Fibroblast of lung (primary cell): ENCODE results near the gene C7. TPM values are rescaled to one million over a fixed set of nuclear protein-coding genes. Genes with fewer than 3 reads are reported as not detected.

ENCODE experiments used
- DNase-seq, 2 donors: peaks; one replicate each; pipeline versions ENCODE4 v3.0.0 to v3.0.0-alpha.2; 2010; ENCODE audit warnings: low read depth in 2 of 2
- H2AFZ ChIP-seq: 2 replicates; pipeline ENCODE4 v1.5.1; 2012; ENCODE audit warnings: low read length, control low read depth, inconsistent platforms
- H3K27ac ChIP-seq: 2 replicates; pipeline ENCODE4 v1.5.1; 2011; ENCODE audit warnings: low read length, control low read depth; ENCODE audit not compliant: insufficient read depth
- H3K27me3 ChIP-seq: 2 replicates; pipeline ENCODE4 v1.5.1; 2011; ENCODE audit warnings: mild to moderate bottlenecking, low read length; ENCODE audit not compliant: control insufficient read depth, insufficient read depth
- H3K36me3 ChIP-seq: 2 replicates; pipeline ENCODE4 v1.5.1; 2011; ENCODE audit warnings: low read length; ENCODE audit not compliant: control insufficient read depth, insufficient read depth
- H3K4me1 ChIP-seq: 2 replicates; pipeline ENCODE4 v1.5.1; 2011; ENCODE audit warnings: low read length; ENCODE audit not compliant: control insufficient read depth, insufficient read depth; ENCODE audit errors: extremely low read depth
- H3K4me2 ChIP-seq: 2 replicates; pipeline ENCODE4 v1.5.1; 2011; ENCODE audit warnings: low read length, control low read depth; ENCODE audit not compliant: insufficient read depth; ENCODE audit errors: extremely low read depth
- H3K4me3 ChIP-seq, 4 experiments: fragments of 200-600 bp in 1 of 4; sonication (generic) in 1 of 4; replicated peaks in 1 of 4; 2 replicates each; pipeline ENCODE4 v1.5.1; 2011 to 2016; ENCODE audit warnings: low read length in 4 of 4, low read depth in 3 of 4, mild to moderate bottlenecking in 3 of 4, control low read depth in 2 of 4, inconsistent platforms in 1 of 4, mixed read lengths in 1 of 4; ENCODE audit not compliant: insufficient read depth in 1 of 4; ENCODE audit errors: control extremely low read depth in 1 of 4
- H3K79me2 ChIP-seq: 2 replicates; pipeline ENCODE4 v1.5.1; 2012; ENCODE audit warnings: mild to moderate bottlenecking, low read length, inconsistent platforms; ENCODE audit not compliant: control insufficient read depth, insufficient read depth
- H3K9ac ChIP-seq: 2 replicates; pipeline ENCODE4 v1.5.1; 2011; ENCODE audit warnings: mild to moderate bottlenecking, low read length, control low read depth; ENCODE audit not compliant: insufficient read depth
- H3K9me3 ChIP-seq: 2 replicates; pipeline ENCODE4 v1.5.1; 2012; ENCODE audit warnings: low read depth, low read length; ENCODE audit not compliant: control insufficient read depth, insufficient read depth
- H4K20me1 ChIP-seq: 2 replicates; pipeline ENCODE4 v1.5.1; 2011; ENCODE audit warnings: low read length; ENCODE audit not compliant: control insufficient read depth, insufficient read depth; ENCODE audit errors: extremely low read depth
- CTCF ChIP-seq, 2 donors: IDR thresholded peaks in 1 of 2; conservative IDR thresholded peaks in 1 of 2; 1 replicate in 1 of 2; 2 replicates in 1 of 2; pipeline ENCODE4 v1.5.1; 2011 to 2012; ENCODE audit warnings: low read length in 2 of 2, control low read depth in 1 of 2, inconsistent platforms in 1 of 2, low read depth in 1 of 2, mild to moderate bottlenecking in 1 of 2
- EZH2 ChIP-seq: IDR thresholded peaks from 2 replicates; pipeline ENCODE4 v1.5.1; 2012; ENCODE audit warnings: low read length, control low read depth, mild to moderate bottlenecking; ENCODE audit errors: missing control alignments
- polyA plus RNA-seq, 2 donors: library from polyadenylated mRNA; depleted of rRNA in 1 of 2; stranded (reverse) in 1 of 2; unstranded in 1 of 2; fragments of >200 nt; gene quantifications; 2 replicates each; pipeline ENCODE4 v1.2.1, GENCODE V29; 2011 to 2012; ENCODE audit warnings: missing spikeins in 1 of 2
- total RNA-seq: library from RNA; depleted of rRNA; stranded (reverse); fragments of >200 nt; gene quantifications from 2 replicates; pipeline ENCODE4 v1.2.1, GENCODE V29; 2014

Gene C7
- total and polyA plus RNA-seq, 2 donors (not counting 1 experiment from before 2014, with no cell fraction given): under 0.01 to 1.5 TPM

GRCh38 chr5:40976836-40977235 lies 67.5 kb downstream of the C7 start:
- Histone ChIP-seq H2AFZ (no peak overlapping the region), H4K20me1 (no peaks in the 10 kb centered on the region), H3K27me3 (no peaks in the 10 kb centered on the region), H3K4me2 (no peak overlapping the region), H3K9me3 (no peaks in the 10 kb centered on the region), H3K4me3 (no peak overlapping the region), H3K9ac (no peak overlapping the region), H3K4me1 (no peaks in the 10 kb centered on the region), H3K36me3 (no peaks in the 10 kb centered on the region), H3K79me2 (no peaks in the 10 kb centered on the region), H3K27ac (no peak overlapping the region)
- TF ChIP-seq CTCF (conservative IDR thresholded peaks at IDR 0.05 in 1 of 2, IDR thresholded peaks at IDR 0.05 in 1 of 2; ENCODE audit: low read depth in 1 of 2, low read length in 2 of 2) (no peak), EZH2 (no peak)
- no peak for DNase-seq

- Histone ChIP-seq H3K4me1 (no peaks in the 10 kb centered on the region), H3K9me3 (no peaks in the 10 kb centered on the region), H3K36me3 (no peaks in the 10 kb centered on the region), H3K27me3 (no peaks in the 10 kb centered on the region), H3K9ac (no peak overlapping the region), H3K79me2 (no peaks in the 10 kb centered on the region), H4K20me1 (no peaks in the 10 kb centered on the region), H3K4me2 (no peak overlapping the region), H3K4me3 (no peak overlapping the region), H2AFZ (no peak overlapping the region), H3K27ac (no peak overlapping the region)
- DNase-seq: peak in 1 of 2 donors; percentile 45
- no peak for TF ChIP-seq EZH2
- no peak for TF ChIP-seq CTCF (conservative IDR thresholded peaks at IDR 0.05 in 1 of 2, IDR thresholded peaks at IDR 0.05 in 1 of 2; ENCODE audit: low read depth in 1 of 2, low read length in 2 of 2)
These were observed 72.1 kb downstream of the C7 start for GRCh38 chr5:40981420-40981819.

GRCh38 chr5:40983781-40984180 lies 74.5 kb downstream of the C7 start:
- Histone ChIP-seq H3K4me2 (no peak overlapping the region), H3K9me3 (no peaks in the 10 kb centered on the region), H3K9ac (no peak overlapping the region), H2AFZ (no peak overlapping the region), H4K20me1 (no peaks in the 10 kb centered on the region), H3K79me2 (no peaks in the 10 kb centered on the region), H3K27ac (no peak overlapping the region), H3K27me3 (no peaks in the 10 kb centered on the region), H3K4me1 (no peaks in the 10 kb centered on the region), H3K36me3 (no peaks in the 10 kb centered on the region), H3K4me3 (no peak overlapping the region)
- peak in 1 of 2 donors; percentile 41 for DNase-seq
- TF ChIP-seq CTCF (conservative IDR thresholded peaks at IDR 0.05 in 1 of 2, IDR thresholded peaks at IDR 0.05 in 1 of 2; ENCODE audit: low read depth in 1 of 2, low read length in 2 of 2) (no peak), EZH2 (no peak)
